WTC11 (cell line): ENCODE data around the gene NSMCE1. TPM values are rescaled to one million over a fixed set of nuclear protein-coding genes. Genes with fewer than 3 reads are reported as not detected.

ENCODE experiments used
- ATAC-seq: fragments of 200-7000 bp; cut with Tn5 transposase; 2 replicates; pipeline ENCODE4 v1.10.0; 2021; ENCODE audit warnings: mild to moderate bottlenecking, moderate library complexity
- CTCF ChIA-PET: fragments of 300-600 bp; sonication (Branson Sonifier 250); formaldehyde crosslinking; loops from one replicate; lab custom pipeline; 2021; ENCODE audit warnings: antibody characterized with exemption; lab: Charles Lee
- POLR2A ChIA-PET: fragments of 350-600 bp; sonication (Branson Sonifier 250); formaldehyde crosslinking; loops from one replicate; lab custom pipeline; 2021; ENCODE audit warnings: antibody characterized with exemption; lab: Charles Lee
- DNase-seq: peaks from one replicate; pipeline ENCODE4 v3.0.0; 2021; ENCODE audit warnings: low spot score
- H3K27ac Mint-ChIP-seq: 2 replicates; pipeline ENCODE4 v1.8.0; 2021; ENCODE audit warnings: mixed read lengths
- H3K27me3 Mint-ChIP-seq: 2 replicates; pipeline ENCODE4 v1.8.0; 2021; ENCODE audit warnings: low read depth, mild to moderate bottlenecking, moderate library complexity, mixed read lengths
- H3K36me3 Mint-ChIP-seq: 2 replicates; pipeline ENCODE4 v1.8.0; 2021; ENCODE audit warnings: mixed read lengths
- H3K4me1 Mint-ChIP-seq: 2 replicates; pipeline ENCODE4 v1.8.0; 2022; ENCODE audit warnings: mixed read lengths
- H3K4me3 Mint-ChIP-seq: 2 replicates; pipeline ENCODE4 v1.8.0; 2021; ENCODE audit warnings: mild to moderate bottlenecking, moderate library complexity, mixed read lengths
- H3K9me3 Mint-ChIP-seq: 2 replicates; pipeline ENCODE4 v1.8.0; 2021; ENCODE audit warnings: mixed read lengths
- AFF4 ChIP-seq: sonication (generic); formaldehyde crosslinking; IDR thresholded peaks from 2 replicates; pipeline ENCODE4 v1.8.1; 2023; ENCODE audit warnings: mild to moderate bottlenecking, missing genetic modification reagents, borderline replicate concordance
- FOXJ3 ChIP-seq: sonication (generic); formaldehyde crosslinking; IDR thresholded peaks from 2 replicates; pipeline ENCODE4 v1.9.0; 2021; ENCODE audit warnings: missing genetic modification reagents, mild to moderate bottlenecking, borderline replicate concordance
- HMGA2 ChIP-seq: fragments of 250-450 bp; sonication (Bioruptor Pico); IDR thresholded peaks from 2 replicates; pipeline ENCODE4 v1.4.0; 2021; ENCODE audit warnings: mild to moderate bottlenecking, moderate library complexity
- MYBL2 ChIP-seq: sonication (generic); formaldehyde crosslinking; IDR thresholded peaks from 2 replicates; pipeline ENCODE4 v1.8.1; 2023; ENCODE audit warnings: mild to moderate bottlenecking, moderate library complexity, missing genetic modification reagents
- NFYB ChIP-seq: sonication (generic); formaldehyde crosslinking; conservative IDR thresholded peaks from 2 replicates; pipeline ENCODE4 v1.8.0; 2022; ENCODE audit warnings: low read depth, missing genetic modification reagents
- PRRX2 ChIP-seq: fragments of 250-450 bp; sonication (Bioruptor Pico); IDR thresholded peaks from 2 replicates; pipeline ENCODE4 v1.8.0; 2021; ENCODE audit warnings: mild to moderate bottlenecking
- RELA ChIP-seq: sonication (generic); formaldehyde crosslinking; IDR thresholded peaks from 2 replicates; pipeline ENCODE4 v1.8.1; 2022; ENCODE audit warnings: missing genetic modification reagents, mild to moderate bottlenecking, borderline replicate concordance
- SMAD3 ChIP-seq: sonication (generic); formaldehyde crosslinking; IDR thresholded peaks from 2 replicates; pipeline ENCODE4 v1.8.0; 2022; ENCODE audit warnings: missing genetic modification reagents, mild to moderate bottlenecking, borderline replicate concordance
- SMAD4 ChIP-seq: sonication (generic); formaldehyde crosslinking; IDR thresholded peaks from 2 replicates; pipeline ENCODE4 v1.8.0; 2022; ENCODE audit warnings: mild to moderate bottlenecking, missing genetic modification reagents
- USF1 ChIP-seq: sonication (generic); formaldehyde crosslinking; IDR thresholded peaks from 2 replicates; pipeline ENCODE4 v1.8.0; 2022; ENCODE audit warnings: mild to moderate bottlenecking, missing genetic modification reagents
- USF2 ChIP-seq: sonication (generic); formaldehyde crosslinking; IDR thresholded peaks from 2 replicates; pipeline ENCODE4 v1.8.1; 2023; ENCODE audit warnings: mild to moderate bottlenecking, missing genetic modification reagents, moderate library complexity
- total RNA-seq: library from RNA; stranded (reverse); gene quantifications from 3 replicates; pipeline ENCODE4 v1.2.3, GENCODE V29; 2021
- TF ChIP-seq, protein P1 (sequence below): sonication (generic); formaldehyde crosslinking; IDR thresholded peaks from 2 replicates; pipeline ENCODE4 v1.8.1; 2022; ENCODE audit warnings: missing genetic modification reagents, borderline replicate concordance

NSMCE1 gene
- total RNA-seq, 1 experiment from 2014 or later, result 29.4 TPM

GRCh38 chr16:27177031-27177774 is 91.4 kb downstream of the NSMCE1 start (continued):
- no peak for TF ChIP-seq SMAD4 (CRISPR knock-in tag)
- TF ChIP-seq SMAD3 (CRISPR knock-in tag), result no peak

- peaks cover 7% of the 10 kb centered on the region; the same call in 1 of the 2 replicates for H3K36me3 Mint-ChIP-seq
These were observed 92.7 kb downstream of the NSMCE1 start for GRCh38 chr16:27175888-27176287.

More at GRCh38 chr16:27175888-27176287, 92.7 kb downstream of the NSMCE1 start:
- no peak for TF ChIP-seq HMGA2
- no peak for TF ChIP-seq MYBL2 (CRISPR knock-in tag)
- TF ChIP-seq, protein P1, sequence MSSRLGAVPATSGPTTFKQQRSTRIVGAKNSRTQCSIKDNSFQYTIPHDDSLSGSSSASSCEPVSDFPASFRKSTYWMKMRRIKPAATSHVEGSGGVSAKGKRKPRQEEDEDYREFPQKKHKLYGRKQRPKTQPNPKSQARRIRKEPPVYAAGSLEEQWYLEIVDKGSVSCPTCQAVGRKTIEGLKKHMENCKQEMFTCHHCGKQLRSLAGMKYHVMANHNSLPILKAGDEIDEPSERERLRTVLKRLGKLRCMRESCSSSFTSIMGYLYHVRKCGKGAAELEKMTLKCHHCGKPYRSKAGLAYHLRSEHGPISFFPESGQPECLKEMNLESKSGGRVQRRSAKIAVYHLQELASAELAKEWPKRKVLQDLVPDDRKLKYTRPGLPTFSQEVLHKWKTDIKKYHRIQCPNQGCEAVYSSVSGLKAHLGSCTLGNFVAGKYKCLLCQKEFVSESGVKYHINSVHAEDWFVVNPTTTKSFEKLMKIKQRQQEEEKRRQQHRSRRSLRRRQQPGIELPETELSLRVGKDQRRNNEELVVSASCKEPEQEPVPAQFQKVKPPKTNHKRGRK (CRISPR knock-in tag), result no peak
- 0 out of 2 replicates have a peak, but pooled peaks have one; percentile 26 for TF ChIP-seq NFYB (CRISPR knock-in tag)
- no peak for TF ChIP-seq RELA (CRISPR knock-in tag)
- TF ChIP-seq PRRX2 (CRISPR knock-in tag), result no peak
- no peak for TF ChIP-seq AFF4 (CRISPR knock-in tag)
- TF ChIP-seq USF2 (CRISPR knock-in tag), result peak; percentile 72; the same call in 1 of the 2 replicates
- TF ChIP-seq FOXJ3 (CRISPR knock-in tag), result no peak
- peak; percentile 53; the same call in 1 of the 2 replicates for TF ChIP-seq USF1 (CRISPR knock-in tag)
- Mint-ChIP-seq H3K27me3 (peaks cover 6% of the 10 kb centered on the region), H3K4me3 (no peak overlapping the region), H3K27ac (no peak overlapping the region), H3K4me1 (no peaks in the 10 kb centered on the region), H3K9me3 (peaks cover 14% of the 10 kb centered on the region)
- no peak for DNase-seq
- ChIA-PET CTCF (interaction anchor here (1.2 kb wide), 1 partner anchor 193 kb away, joined by 3 read pairs; no protein-coding TSS in a partner anchor), POLR2A (no interaction called here)
- ATAC-seq, result peak; percentile 31; the same call in 1 of the 2 replicates

Other genes with a start within 250 kb of the NSMCE1 start
- gene C16orf82, start 201.8 kb downstream of the NSMCE1 start, total RNA-seq, result not detected in 3 replicates
- gene KDM8, start 65.2 kb downstream of the NSMCE1 start, total RNA-seq, result 10.9 to 16.5 TPM (median 11.7 TPM) in 3 replicates
- 22.2 to 28.7 TPM (median 22.4 TPM) in 3 replicates for gene IL4R, start 45.2 kb upstream of the NSMCE1 start, total RNA-seq
- gene IL21R, start 133.4 kb upstream of the NSMCE1 start, total RNA-seq, result 0.27 to 0.70 TPM (median 0.32 TPM) in 3 replicates